Sigmoid colon (tissue), 7 donors: ENCODE data around the gene BTN1A1. TPM values are rescaled to one million over a fixed set of nuclear protein-coding genes. Genes with fewer than 3 reads are reported as not detected.

Source experiments
- DNase-seq: peaks from one replicate; pipeline ENCODE4 v3.0.0-alpha.2; 2019
- H3K27ac ChIP-seq, 4 donors: fragments of 200-600 bp; sonication (generic); one replicate each; pipeline ENCODE4 v1.5.1; 2016 to 2019; ENCODE audit warnings: mild to moderate bottlenecking in 1 of 4
- H3K27me3 ChIP-seq, 3 donors: fragments of 200-600 bp; sonication (generic); one replicate each; pipeline ENCODE4 v1.5.1; 2019; ENCODE audit warnings: mild to moderate bottlenecking in 1 of 3
- H3K36me3 ChIP-seq, 4 donors: fragments of 200-600 bp; sonication (generic); one replicate each; pipeline ENCODE4 v1.5.1; 2016 to 2019
- H3K4me1 ChIP-seq, 4 donors: fragments of 200-600 bp; sonication (generic); one replicate each; pipeline ENCODE4 v1.5.1; 2017 to 2019
- H3K4me3 ChIP-seq, 4 donors: fragments of 200-600 bp; sonication (generic); one replicate each; pipeline ENCODE4 v1.5.1; 2017 to 2019; ENCODE audit warnings: mild to moderate bottlenecking in 2 of 4, moderate library complexity in 1 of 4
- H3K9me3 ChIP-seq, 4 donors: fragments of 200-600 bp in 3 of 4; sonication (generic) in 3 of 4; one replicate each; pipeline versions ENCODE4 v1.5.1 to v1.6.1; 2013 to 2019
- EP300 ChIP-seq, 4 donors: sonication (generic); formaldehyde crosslinking; IDR thresholded peaks; one replicate each; pipeline ENCODE4 v1.6.1; 2017; ENCODE audit warnings: antibody characterized with exemption in 4 of 4
- POLR2A ChIP-seq, 2 donors: fragments of 450-650 bp; IDR thresholded peaks; one replicate each; pipeline ENCODE4 v1.6.1; 2016; ENCODE audit warnings: antibody characterized with exemption in 2 of 2, mild to moderate bottlenecking in 2 of 2, moderate library complexity in 2 of 2
- POLR2AphosphoS5 ChIP-seq, 4 donors: sonication (generic); formaldehyde crosslinking; IDR thresholded peaks; one replicate each; pipeline ENCODE4 v1.6.1; 2017; ENCODE audit warnings: antibody characterized with exemption in 4 of 4
- WGBS, 2 donors: extraction: QIAGEN DNeasy Blood & Tissue Kit; methylation state at CpG; one replicate each; pipeline ENCODE4 v1.1.7; 2013; 5-methylcytosine and 5-hydroxymethylcytosine counted together
- intact Hi-C: fragments of 100-400 bp; cut with DNase I; formaldehyde crosslinking; loops from one replicate; pipeline ENCODE4 v1.15.1; 2023
- polyA plus RNA-seq, 3 donors: library from polyadenylated mRNA; stranded (reverse); fragments of 200-250 nt; gene quantifications; one replicate each; pipeline ENCODE4 v1.2.3, GENCODE V29; 2013
- total RNA-seq, 4 donors: library from RNA; depleted of rRNA; stranded (reverse); fragments of >200 nt; gene quantifications; one replicate each; pipeline ENCODE4 v1.1.0, GENCODE V29; 2016
- TF ChIP-seq, protein P1 (sequence below), 4 experiments: fragments of 450-650 bp in 3 of 4; fragments of 200-600 bp in 1 of 4; IDR thresholded peaks; one replicate each; pipeline ENCODE4 v1.5.1; 2016 to 2019; ENCODE audit warnings: antibody characterized with exemption in 4 of 4, mild to moderate bottlenecking in 3 of 4, moderate library complexity in 2 of 4
- donor health status: healthy with polysubstance abuse.
- donor health status: Bipolar disorder and iron deficiency.
- donor health status: healthy.

Gene BTN1A1
- total and polyA plus RNA-seq, 7 donors = 0.20 to 0.28 TPM; not detected in 5

DNA sequence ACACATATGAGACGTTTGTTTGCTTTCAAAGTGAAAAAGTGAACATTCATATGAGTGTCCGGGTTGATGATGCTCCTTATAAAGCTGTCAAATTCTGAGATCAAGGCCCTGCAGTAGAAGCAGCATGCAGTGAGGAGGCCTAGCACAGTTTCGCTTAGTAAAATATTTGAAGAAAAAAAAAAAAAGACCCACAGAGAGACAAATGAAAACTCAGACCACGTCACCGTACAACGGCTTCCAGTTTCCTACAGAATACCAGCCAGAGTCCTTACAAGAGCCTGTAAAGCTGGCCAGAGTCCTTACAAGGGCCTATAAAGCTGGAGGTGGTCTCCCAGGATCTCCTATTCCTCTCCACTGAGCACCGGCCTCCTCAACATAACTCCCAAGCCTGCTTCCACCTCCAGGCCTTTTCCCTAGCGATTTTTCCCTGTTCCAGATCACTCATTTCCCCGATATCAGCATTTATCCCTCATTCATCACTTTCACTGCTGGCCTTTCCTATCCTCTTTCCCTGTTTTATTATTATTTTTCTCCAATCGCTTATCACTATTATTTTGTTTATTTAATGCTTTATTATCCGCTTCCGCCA is 36.6 kb downstream of the BTN1A1 start:
- intact Hi-C loops = loop anchor here (1.0 to 10.0 kb wide), 6 partner anchors 15 to 938 kb away; partner anchors contain the start of genes ABT1 and ZNF184
- Histone ChIP-seq H3K27me3 (no peaks in the 10 kb centered on the region), H3K9me3 (no peaks in the 10 kb centered on the region), H3K4me3 (peak overlapping the region; percentile 78 to 95 (median 86)), H3K36me3 (peaks cover 0 to 5% (median 0%) of the 10 kb centered on the region in 4 donors), H3K27ac (peak overlapping the region; percentile 87 to 98 (median 94)), H3K4me1 (peaks cover 3 to 45% (median 29%) of the 10 kb centered on the region in 4 donors)
- DNase-seq = peak; percentile 75
- 9 to 10% methylated on average over 12 of the region's 12 CpGs for WGBS, 2 donors
- TF ChIP-seq EP300 (IDR thresholded peaks at IDR 0.05) (no peak), POLR2A (IDR thresholded peaks at IDR 0.05) (no peak), POLR2AphosphoS5 (IDR thresholded peaks at IDR 0.05) (no peak)
- TF ChIP-seq, protein P1, sequence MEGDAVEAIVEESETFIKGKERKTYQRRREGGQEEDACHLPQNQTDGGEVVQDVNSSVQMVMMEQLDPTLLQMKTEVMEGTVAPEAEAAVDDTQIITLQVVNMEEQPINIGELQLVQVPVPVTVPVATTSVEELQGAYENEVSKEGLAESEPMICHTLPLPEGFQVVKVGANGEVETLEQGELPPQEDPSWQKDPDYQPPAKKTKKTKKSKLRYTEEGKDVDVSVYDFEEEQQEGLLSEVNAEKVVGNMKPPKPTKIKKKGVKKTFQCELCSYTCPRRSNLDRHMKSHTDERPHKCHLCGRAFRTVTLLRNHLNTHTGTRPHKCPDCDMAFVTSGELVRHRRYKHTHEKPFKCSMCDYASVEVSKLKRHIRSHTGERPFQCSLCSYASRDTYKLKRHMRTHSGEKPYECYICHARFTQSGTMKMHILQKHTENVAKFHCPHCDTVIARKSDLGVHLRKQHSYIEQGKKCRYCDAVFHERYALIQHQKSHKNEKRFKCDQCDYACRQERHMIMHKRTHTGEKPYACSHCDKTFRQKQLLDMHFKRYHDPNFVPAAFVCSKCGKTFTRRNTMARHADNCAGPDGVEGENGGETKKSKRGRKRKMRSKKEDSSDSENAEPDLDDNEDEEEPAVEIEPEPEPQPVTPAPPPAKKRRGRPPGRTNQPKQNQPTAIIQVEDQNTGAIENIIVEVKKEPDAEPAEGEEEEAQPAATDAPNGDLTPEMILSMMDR (IDR thresholded peaks at IDR 0.05) = no peak

DNA sequence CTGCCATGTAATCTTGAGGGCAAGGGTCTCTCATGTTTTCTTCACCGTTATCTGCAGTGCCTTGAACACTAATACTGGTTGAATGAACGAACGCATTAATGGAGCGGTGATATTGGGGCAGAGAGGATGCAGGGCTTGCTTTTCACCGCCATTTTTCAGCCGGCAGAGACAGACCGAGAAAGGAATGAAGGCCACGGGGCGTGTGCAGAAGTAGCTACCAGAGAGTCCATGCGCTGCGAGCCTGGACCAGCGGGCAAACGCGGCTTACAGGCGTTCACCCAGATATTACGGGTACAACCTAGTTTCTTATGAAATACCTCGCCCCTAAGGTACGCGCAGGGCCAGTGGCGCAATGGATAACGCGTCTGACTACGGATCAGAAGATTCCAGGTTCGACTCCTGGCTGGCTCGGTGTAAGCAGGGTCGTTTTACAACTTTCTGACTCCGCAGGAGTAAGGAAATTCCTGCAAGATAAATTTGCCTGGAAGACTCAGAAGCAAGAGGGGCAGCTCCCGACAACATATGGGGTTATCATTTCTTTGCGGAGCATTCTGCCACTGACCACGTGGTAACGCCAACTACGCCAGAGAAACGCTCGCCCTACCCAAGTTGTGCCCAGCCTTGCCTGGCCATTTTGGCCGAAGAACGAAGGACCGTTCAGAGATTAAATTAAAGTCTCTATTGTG is 37.2 kb downstream of the BTN1A1 start:
- intact Hi-C loops = loop anchor here (1.0 to 10.0 kb wide), 6 partner anchors 16 to 937 kb away; partner anchors contain the start of genes ABT1 and ZNF184

DNA sequence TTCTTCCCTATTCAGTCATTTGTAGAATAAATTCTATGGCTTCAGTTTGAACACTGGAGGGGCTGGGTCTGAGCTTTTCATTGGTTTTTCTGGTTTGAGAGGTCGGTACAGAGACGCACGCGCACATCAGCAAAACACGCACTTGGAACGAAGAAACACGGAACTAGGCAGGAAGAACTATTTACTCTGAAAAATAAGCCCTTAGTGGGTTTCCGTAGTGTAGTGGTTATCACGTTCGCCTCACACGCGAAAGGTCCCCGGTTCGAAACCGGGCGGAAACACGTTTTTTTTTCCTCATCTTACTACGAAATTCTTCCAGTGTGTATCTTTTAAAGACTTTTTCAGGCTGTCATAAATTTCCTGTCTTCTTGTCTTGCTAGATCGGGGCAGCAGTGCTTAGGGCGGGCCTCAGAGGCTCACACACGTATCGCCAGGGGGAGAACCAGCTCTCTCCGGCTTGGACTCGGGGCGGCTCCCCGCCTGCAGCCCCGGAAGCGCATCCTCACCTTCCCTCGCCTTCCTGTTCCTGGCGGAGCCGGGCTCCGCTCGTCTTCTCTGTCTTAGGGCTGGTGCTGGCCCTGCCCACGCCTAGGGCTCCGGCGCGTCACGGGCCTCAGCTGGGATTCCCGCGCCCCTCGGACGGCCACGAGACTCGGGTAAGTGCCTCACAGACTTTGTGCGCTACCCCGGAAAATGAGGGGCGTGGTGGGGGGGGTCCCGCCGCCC is 37.9 kb downstream of the BTN1A1 start, which contains the start of gene HMGN4:
Gene HMGN4, plus strand, starts transcription at position 521 of the 726 bp plus-strand sequence. CDS start 6,841 bp downstream, outside the sequence.
- Histone ChIP-seq H3K36me3 (peaks cover 0 to 10% (median 3%) of the 10 kb centered on the region in 4 donors), H3K9me3 (no peaks in the 10 kb centered on the region), H3K27ac (peak within 1 kb of the TSS; percentile 87 to 98 (median 94)), H3K27me3 (no peaks in the 10 kb centered on the region), H3K4me1 (peaks cover 0 to 45% (median 29%) of the 10 kb centered on the region in 4 donors), H3K4me3 (peak within 1 kb of the TSS; percentile 78 to 95 (median 86))
- peak; percentile 94 for DNase-seq
- 0% methylated on average over 49 of the region's 49 CpGs for WGBS, 2 donors
- TF ChIP-seq EP300 (IDR thresholded peaks at IDR 0.05) = no peak
- TF ChIP-seq POLR2A (IDR thresholded peaks at IDR 0.05) = peak; percentile 48 to 52
- TF ChIP-seq POLR2AphosphoS5 (IDR thresholded peaks at IDR 0.05) = peak; percentile 50 to 85 (median 69)
- TF ChIP-seq, protein P1 (IDR thresholded peaks at IDR 0.05) = no peak
- intact Hi-C loops = loop anchor here (1.0 to 10.0 kb wide), 7 partner anchors 15 to 937 kb away; partner anchors contain the start of genes ABT1 and ZNF184

More for the DNA sequence above, 37.2 kb downstream of the BTN1A1 start:
- WGBS, 2 donors = 0 to 1% methylated on average over 37 of the region's 37 CpGs
- H3K9me3 ChIP-seq = no peaks in the 10 kb centered on the region
- peak; percentile 97 for DNase-seq
- peak overlapping the region; percentile 87 to 98 (median 94) for H3K27ac ChIP-seq
- no peak for TF ChIP-seq EP300 (IDR thresholded peaks at IDR 0.05)
- TF ChIP-seq POLR2AphosphoS5 (IDR thresholded peaks at IDR 0.05) = peak in 3 of 4 donors; percentile 50 to 63 (median 53)
- peak overlapping the region; percentile 78 to 95 (median 86) for H3K4me3 ChIP-seq
- H3K27me3 ChIP-seq = no peaks in the 10 kb centered on the region
- H3K36me3 ChIP-seq = peaks cover 0 to 5% (median 0%) of the 10 kb centered on the region in 4 donors
- peaks cover 3 to 45% (median 29%) of the 10 kb centered on the region in 4 donors for H3K4me1 ChIP-seq

DNA sequence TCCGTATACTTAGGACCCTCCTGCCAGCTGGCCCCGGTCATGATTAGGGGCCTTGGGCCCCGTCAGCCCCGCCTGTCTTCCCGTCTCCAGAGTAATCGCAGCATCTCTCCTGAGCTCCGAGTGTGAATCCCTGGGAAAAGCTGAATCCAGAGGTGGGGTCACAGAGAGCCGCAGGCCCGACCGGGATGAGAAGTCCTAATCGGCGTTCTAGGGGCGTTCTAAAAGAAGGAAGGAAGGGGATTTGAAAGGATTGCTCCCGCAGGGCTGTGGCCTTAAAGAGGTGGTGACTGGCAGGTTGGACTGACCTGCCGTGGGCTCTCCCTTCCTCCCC is 38.4 kb downstream of the BTN1A1 start:
- Histone ChIP-seq H3K27ac (peak overlapping the region; percentile 87 to 98 (median 94)), H3K4me3 (peak overlapping the region; percentile 78 to 95 (median 86)), H3K27me3 (no peaks in the 10 kb centered on the region), H3K4me1 (peaks cover 0 to 43% (median 28%) of the 10 kb centered on the region in 4 donors), H3K36me3 (peaks cover 0 to 13% (median 4%) of the 10 kb centered on the region in 4 donors), H3K9me3 (no peaks in the 10 kb centered on the region)
- intact Hi-C loops = loop anchor here (1.0 to 10.0 kb wide), 5 partner anchors 30 to 936 kb away; partner anchors contain the start of genes ABT1 and ZNF184
- TF ChIP-seq EP300 (IDR thresholded peaks at IDR 0.05) (no peak), POLR2A (IDR thresholded peaks at IDR 0.05) (no peak), POLR2AphosphoS5 (IDR thresholded peaks at IDR 0.05) (no peak)
- TF ChIP-seq, protein P1 (IDR thresholded peaks at IDR 0.05) = no peak
- no peak for DNase-seq
- 1% methylated on average over 15 of the region's 15 CpGs for WGBS, 2 donors
